GM12878 (cell line): ENCODE data around the gene YAE1.

Experiments used
- ATF3 ChIP-seq: IDR thresholded peaks from 2 replicates; pipeline ENCODE4 v1.6.1; 2011; ENCODE audit warnings: low read depth, mild to moderate bottlenecking, low read length, moderate library complexity, borderline replicate concordance; ENCODE audit errors: extremely low read depth
- KDM1A ChIP-seq: fragments of 200-600 bp; sonication (generic); IDR thresholded peaks from 2 replicates; pipeline ENCODE4 v1.6.1; 2016; ENCODE audit warnings: borderline replicate concordance
- POLR2A ChIP-seq: IDR thresholded peaks from 2 replicates; pipeline ENCODE4 v1.6.1; 2011; ENCODE audit warnings: low read depth, mild to moderate bottlenecking, low read length
- POLR2AphosphoS5 ChIP-seq: IDR thresholded peaks from 2 replicates; pipeline ENCODE4 v1.6.1; 2011; ENCODE audit warnings: mild to moderate bottlenecking, low read length, inconsistent platforms
- RCOR1 ChIP-seq: conservative IDR thresholded peaks from 2 replicates; pipeline ENCODE4 v1.6.1; 2012; ENCODE audit warnings: low read depth, low read length, improper control_type of control experiment
- TF ChIP-seq, protein P1 (sequence below), 3 experiments: IDR thresholded peaks in 2 of 3; conservative IDR thresholded peaks in 1 of 3; 2 replicates each; pipeline ENCODE4 v1.5.1; 2011; ENCODE audit warnings: low read depth in 3 of 3, low read length in 3 of 3, mild to moderate bottlenecking in 3 of 3, control low read depth in 2 of 3, moderate library complexity in 2 of 3, inconsistent platforms in 1 of 3, mixed read lengths in 1 of 3; ENCODE audit not compliant: control insufficient read depth in 2 of 3, insufficient read depth in 1 of 3; ENCODE audit errors: extremely low read depth in 1 of 3

GRCh38 chr7:39583539-39583938 is 17.3 kb downstream of the YAE1 start:
- TF ChIP-seq, protein P1, sequence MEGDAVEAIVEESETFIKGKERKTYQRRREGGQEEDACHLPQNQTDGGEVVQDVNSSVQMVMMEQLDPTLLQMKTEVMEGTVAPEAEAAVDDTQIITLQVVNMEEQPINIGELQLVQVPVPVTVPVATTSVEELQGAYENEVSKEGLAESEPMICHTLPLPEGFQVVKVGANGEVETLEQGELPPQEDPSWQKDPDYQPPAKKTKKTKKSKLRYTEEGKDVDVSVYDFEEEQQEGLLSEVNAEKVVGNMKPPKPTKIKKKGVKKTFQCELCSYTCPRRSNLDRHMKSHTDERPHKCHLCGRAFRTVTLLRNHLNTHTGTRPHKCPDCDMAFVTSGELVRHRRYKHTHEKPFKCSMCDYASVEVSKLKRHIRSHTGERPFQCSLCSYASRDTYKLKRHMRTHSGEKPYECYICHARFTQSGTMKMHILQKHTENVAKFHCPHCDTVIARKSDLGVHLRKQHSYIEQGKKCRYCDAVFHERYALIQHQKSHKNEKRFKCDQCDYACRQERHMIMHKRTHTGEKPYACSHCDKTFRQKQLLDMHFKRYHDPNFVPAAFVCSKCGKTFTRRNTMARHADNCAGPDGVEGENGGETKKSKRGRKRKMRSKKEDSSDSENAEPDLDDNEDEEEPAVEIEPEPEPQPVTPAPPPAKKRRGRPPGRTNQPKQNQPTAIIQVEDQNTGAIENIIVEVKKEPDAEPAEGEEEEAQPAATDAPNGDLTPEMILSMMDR (IDR thresholded peaks at IDR 0.05 in 2 of 3, conservative IDR thresholded peaks at IDR 0.05 in 1 of 3; ENCODE audit: control insufficient read depth in 2 of 3, extremely low read depth in 1 of 3, insufficient read depth in 1 of 3, low read depth in 3 of 3, low read length in 3 of 3) = no peak
- TF ChIP-seq RCOR1 = no peak
- TF ChIP-seq POLR2AphosphoS5 = no peak
- TF ChIP-seq POLR2A = no peak
- no peak for TF ChIP-seq ATF3
- no peak for TF ChIP-seq KDM1A
